Retinal pigment epithelial cell (primary cell): Measurements from ENCODE around the gene DHX40.

Experiments
- DNase-seq: peaks from one replicate; pipeline ENCODE4 v3.0.0-alpha.2; 2010; ENCODE audit warnings: low read depth
- H3K4me3 ChIP-seq: 2 replicates; pipeline ENCODE4 v1.5.1; 2011; ENCODE audit warnings: mild to moderate bottlenecking, low read length, control low read depth, moderate library complexity
- TF ChIP-seq, protein P1 (sequence below): conservative IDR thresholded peaks from 2 replicates; pipeline ENCODE4 v1.5.1; 2011; ENCODE audit warnings: low read depth, low read length, control low read depth, inconsistent platforms

Gene DHX40

DNA sequence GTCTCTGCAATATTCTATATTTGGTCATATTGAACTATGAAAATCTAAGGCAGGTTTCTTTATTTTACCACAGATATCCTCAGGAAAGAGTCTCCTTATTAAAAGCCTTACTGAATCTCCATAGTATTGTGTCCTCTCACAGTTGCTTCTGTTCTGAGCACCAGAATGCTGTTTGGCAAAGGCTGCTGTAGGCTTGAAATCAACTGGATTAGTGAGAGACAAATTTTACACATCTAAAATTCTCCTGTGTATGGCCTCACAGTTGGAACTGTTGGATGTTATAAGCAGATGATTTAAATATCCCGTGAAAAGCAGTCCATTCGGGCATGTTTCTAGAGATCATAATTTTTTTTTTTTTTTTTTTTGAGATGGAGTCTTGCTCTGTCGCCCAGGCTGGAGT is 63.8 kb downstream of the DHX40 start:
- H3K4me3 ChIP-seq = no peak overlapping the region
- DNase-seq = no peak
- TF ChIP-seq, protein P1, sequence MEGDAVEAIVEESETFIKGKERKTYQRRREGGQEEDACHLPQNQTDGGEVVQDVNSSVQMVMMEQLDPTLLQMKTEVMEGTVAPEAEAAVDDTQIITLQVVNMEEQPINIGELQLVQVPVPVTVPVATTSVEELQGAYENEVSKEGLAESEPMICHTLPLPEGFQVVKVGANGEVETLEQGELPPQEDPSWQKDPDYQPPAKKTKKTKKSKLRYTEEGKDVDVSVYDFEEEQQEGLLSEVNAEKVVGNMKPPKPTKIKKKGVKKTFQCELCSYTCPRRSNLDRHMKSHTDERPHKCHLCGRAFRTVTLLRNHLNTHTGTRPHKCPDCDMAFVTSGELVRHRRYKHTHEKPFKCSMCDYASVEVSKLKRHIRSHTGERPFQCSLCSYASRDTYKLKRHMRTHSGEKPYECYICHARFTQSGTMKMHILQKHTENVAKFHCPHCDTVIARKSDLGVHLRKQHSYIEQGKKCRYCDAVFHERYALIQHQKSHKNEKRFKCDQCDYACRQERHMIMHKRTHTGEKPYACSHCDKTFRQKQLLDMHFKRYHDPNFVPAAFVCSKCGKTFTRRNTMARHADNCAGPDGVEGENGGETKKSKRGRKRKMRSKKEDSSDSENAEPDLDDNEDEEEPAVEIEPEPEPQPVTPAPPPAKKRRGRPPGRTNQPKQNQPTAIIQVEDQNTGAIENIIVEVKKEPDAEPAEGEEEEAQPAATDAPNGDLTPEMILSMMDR = no peak

GRCh38 chr17:59631276-59631675 is 65.9 kb downstream of the DHX40 start:
- DNase-seq = no peak
- no peak overlapping the region for H3K4me3 ChIP-seq
- TF ChIP-seq, protein P1 = no peak

DNA sequence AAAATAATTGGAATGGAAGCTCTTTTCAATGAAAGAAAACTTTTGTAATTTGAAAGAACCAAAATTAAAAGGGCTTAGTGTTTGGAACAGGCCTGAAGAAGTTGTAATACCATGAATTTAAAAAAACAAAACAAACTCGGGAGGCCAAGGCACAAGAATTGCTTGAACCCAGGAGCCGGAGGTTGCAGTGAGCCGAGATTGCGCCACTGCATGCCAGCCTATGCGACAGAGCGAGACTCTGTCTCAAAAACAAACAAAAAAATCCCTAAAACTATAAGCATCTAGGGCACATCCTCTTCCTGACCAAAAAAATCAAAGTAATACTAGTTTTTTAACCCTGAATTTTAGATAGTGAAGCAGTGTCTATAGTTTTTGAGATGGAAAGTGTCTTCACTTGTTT is 67.0 kb downstream of the DHX40 start:
- H3K4me3 ChIP-seq = no peak overlapping the region
- TF ChIP-seq, protein P1 = no peak
- no peak for DNase-seq

- H3K4me3 ChIP-seq = no peak overlapping the region
- no peak for DNase-seq
- TF ChIP-seq, protein P1 = no peak
Observed at GRCh38 chr17:59633658-59634359, 68.4 kb downstream of the DHX40 start.

- DNase-seq = no peak
- H3K4me3 ChIP-seq = no peak overlapping the region
Observed at GRCh38 chr17:59634632-59635541, 69.5 kb downstream of the DHX40 start.

DNA sequence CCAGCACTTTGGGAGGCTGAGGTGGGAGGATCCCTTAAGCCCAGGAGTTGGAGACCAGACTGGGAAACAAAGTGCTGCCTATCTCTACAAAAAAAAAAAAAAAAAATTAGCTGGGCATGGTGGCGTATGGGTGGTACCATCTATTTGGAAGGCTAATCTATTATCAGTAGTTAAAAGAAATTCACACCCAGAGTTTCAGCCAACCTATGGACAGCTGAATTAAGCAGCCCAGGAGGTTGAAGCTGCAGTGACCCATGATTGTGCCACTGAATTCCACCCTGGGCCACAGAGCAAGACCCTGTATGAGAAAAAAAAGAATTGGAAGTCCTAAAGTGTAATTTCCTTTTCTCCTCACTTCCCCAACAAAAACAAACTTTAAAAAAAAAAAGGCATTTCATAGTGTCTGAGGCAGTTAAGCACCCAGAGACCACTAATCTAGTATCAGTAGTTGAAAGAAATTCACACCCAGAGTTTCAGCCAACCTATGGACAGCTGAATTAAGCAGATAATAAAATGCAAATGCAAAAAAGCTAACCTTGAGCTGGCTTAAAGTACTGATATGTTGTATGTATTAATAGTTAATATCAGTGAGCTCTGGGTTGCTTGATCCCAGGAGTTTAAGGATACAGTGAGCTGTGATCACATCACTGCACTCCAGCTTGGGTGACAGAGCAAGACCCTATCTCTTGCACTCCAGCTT is 72.4 kb downstream of the DHX40 start:
- DNase-seq = no peak
- no peak overlapping the region for H3K4me3 ChIP-seq
- TF ChIP-seq, protein P1 = no peak

More at GRCh38 chr17:59634632-59635541, 69.5 kb downstream of the DHX40 start:
- TF ChIP-seq, protein P1 = no peak
